Mesenteric fat pad (tissue), 1 donor: Measurements from ENCODE around the gene ATP2B2. TPM values are rescaled to one million over a fixed set of nuclear protein-coding genes. Genes with fewer than 3 reads are reported as not detected.
A peak's percentile ranks its signal among the peaks of the same experiment; 100 is the strongest.

Experiments used
- DNase-seq: peaks from one replicate; pipeline ENCODE4 v3.0.0-alpha.2; 2020; ENCODE audit warnings: low spot score
- total RNA-seq: library from RNA; stranded (reverse); fragmentation: NEBNext Ultra II Directional; extraction: Animal tissue kit (Norgen Biotek cat#: 25700); gene quantifications from one replicate; pipeline ENCODE4 v1.2.1, GENCODE V29; 2021
- donor health status: DM: yes; HTN: yes; CAD: no.

The ATP2B2 gene
- total RNA-seq, 1 donor from 2014 or later, result 0.16 TPM

DNA sequence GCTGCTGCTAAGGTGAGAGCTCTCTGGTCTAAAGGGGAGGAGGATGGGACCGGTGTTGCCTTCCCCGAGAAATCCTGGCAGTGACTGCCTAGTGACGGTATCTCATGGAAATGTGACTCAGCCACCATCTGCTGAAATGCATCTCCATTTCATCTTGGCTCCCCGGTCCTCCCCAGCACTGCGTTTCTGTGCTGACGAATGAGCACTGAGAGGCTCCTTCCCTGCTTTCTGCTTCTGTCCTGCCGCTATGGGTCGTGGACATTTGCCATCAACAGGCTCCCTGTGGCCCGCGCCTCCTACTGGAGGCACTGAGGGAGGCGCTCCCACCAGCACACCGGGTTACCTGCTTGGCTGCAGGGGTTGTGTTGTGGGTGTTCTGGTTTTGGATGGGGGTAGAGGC is 170.9 kb downstream of the ATP2B2 start:
- DNase-seq, result no peak

- DNase-seq, result no peak
These were observed 171.3 kb downstream of the ATP2B2 start for GRCh38 chr3:10334042-10334441.

DNA sequence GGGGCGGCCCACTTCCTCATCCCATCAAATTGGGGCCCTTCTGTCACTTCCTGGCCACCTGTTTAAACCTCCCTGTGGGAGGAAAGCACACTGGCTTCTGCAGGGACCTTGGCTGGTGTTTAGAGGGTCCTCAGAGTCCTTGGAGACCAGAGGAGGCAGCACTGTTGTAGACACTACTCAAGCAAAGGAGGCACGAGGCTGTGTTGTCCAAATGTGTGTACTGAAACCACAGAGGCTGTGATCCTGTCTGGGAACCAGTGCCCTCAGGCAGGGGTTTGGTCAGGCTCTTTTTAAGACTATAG is 172.1 kb downstream of the ATP2B2 start:
- DNase-seq, result no peak

DNA sequence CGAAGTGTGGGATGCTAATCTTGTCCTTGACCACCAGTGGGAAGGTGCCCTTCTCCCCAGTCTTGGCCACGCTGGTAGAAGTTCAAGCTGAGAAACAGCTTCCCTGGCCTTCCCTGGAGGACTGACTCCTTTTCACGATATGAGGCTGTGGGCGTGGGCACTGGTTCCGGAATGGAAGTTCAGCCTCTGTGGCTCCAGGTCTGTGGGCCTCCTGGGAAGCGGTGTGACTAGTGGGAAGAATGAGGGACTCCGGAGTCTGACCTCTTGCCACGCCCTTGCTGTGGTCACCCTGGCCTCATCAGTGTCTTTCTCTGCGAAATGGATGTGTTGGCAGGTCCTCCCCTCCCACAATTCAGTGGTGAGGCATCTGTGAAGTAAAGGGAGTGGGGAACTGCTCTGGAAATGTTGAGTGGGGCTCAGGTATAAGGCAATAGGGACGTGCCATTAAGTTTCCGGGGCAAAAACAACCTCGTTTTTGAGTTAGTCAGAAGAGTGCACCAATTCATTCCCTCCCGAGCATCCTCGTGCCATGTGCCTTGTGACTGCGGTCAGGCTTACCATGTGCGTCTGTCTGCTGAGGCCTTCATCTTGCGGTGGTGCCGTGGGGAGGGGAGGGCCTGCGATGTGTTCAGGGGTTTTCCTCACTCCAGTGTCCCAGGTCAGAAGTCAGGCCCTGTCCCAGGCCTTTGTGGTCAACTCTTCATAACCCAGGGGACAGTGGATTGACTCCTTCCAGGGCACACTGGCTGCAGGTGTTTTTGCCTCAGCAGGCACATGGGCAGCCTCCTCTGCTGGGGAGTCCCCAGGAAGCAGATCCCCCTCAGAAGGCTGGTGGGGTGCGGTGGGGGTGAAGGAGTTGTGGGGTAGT is 172.7 kb downstream of the ATP2B2 start:
- DNase-seq, result no peak

DNA sequence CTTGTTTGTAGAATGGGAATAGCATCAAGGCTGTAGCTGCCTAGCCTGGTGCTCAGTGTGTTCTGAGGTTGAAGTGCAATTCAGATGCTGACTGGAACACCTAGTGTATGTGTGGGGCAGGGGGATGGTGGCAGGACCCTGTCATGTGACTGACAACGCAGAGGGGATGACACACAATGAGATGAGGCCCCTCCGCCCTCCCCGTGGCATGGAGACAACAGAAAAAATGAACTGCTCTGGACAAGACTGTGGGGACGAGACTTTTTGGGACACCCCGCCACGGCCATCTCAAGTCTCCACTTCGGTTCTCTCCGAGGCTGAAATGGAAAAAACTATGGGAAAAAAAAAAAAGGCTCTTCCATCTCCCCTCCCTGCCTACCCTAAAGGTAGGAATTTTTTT is 174.1 kb downstream of the ATP2B2 start:
- DNase-seq, result no peak

DNA sequence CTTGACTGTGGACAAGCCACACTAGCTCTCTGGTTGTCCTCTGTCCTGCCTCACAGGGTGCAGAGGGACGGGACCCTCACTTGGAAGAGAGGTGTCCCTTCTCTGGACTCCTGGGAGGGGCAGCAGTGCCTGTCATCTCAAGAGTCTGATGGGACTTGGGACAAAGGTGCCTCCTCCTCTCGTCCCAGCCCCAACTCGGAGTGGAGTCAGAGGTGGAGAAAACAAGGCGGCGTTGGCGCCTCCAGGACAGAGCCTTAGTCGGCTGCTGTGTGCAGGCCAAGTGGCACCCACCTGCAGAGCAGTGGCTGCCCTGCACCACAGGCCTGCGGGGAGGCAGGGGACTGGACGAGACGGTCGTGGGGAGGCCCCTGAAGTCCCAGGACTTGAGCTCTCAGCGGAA is 175.1 kb downstream of the ATP2B2 start:
- no peak for DNase-seq

GRCh38 chr3:10329495-10330015 is 175.8 kb downstream of the ATP2B2 start:
- no peak for DNase-seq

GRCh38 chr3:10328460-10329071 is 176.8 kb downstream of the ATP2B2 start:
- DNase-seq, result no peak

- DNase-seq, result no peak
These were observed 177.8 kb downstream of the ATP2B2 start for GRCh38 chr3:10327592-10327991.

DNA sequence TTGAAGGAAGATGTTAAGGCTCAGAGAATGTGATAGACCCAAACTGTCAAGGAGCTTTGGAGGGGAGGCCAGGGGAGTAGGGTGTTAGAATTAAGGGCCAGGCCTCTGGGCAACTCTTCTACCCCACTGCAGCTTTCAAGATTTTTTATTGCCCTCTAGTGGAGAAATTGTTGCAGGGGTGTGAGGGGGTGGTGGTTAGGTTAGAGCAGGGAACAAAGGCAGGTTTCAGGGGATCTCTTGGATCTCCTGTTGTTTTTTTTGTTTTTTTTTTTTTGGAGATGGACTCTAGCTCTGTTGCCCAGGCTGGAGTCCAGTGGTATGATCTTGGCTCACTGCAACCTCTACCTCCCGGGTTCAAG is 183.1 kb downstream of the ATP2B2 start:
- no peak for DNase-seq

DNA sequence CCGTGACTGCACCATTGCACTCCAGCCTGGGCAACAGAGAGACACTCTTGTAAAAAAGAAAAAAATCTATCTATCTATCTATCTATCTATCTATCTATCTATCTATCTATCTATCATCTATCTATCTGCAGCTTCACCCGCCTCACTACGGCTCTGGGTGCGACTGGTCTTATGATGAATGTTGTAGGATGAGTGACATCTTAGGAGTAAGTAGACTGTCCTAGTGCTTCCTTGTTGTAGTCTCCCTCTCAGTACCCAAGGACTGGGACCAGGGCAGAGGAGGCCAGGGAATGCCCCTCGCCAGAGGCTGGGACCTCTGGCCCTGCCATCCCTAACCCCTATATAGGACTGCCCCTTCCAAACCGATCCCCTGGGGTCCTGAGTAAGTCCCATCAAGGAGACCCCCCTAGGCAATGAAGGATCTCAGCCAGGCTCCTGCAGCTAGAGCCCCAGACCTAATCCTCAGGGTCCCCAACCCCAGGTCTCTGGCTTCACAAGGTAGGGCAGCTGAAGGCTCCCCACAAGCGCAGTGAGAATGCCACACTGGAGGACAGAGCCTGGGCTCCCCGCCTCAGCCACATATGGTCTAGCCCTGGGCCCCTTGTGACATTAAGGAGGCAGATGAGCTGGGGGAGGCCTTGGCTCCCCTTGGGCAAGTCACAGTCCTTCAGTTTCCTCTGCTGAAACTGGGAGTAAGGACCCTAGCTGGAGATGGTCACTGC is 183.6 kb downstream of the ATP2B2 start:
- no peak for DNase-seq

DNA sequence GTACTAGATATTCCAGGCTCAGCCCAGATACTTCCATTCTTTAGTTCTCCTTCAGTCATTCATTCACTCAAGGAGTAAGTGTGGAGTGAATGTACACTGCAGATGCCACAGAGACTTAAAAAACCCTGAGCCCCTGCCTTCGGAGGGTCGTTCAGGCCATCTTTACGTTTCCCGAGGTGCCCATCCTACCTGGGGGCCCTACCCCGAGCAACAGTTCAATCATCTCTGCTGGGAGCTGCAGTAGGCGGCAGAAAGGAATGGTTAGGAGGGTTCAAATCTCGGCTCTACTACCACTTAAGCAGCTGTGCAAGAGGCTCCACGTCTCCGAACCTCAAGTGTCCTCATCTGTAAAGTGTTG is 185.1 kb downstream of the ATP2B2 start:
- DNase-seq, result no peak

DNA sequence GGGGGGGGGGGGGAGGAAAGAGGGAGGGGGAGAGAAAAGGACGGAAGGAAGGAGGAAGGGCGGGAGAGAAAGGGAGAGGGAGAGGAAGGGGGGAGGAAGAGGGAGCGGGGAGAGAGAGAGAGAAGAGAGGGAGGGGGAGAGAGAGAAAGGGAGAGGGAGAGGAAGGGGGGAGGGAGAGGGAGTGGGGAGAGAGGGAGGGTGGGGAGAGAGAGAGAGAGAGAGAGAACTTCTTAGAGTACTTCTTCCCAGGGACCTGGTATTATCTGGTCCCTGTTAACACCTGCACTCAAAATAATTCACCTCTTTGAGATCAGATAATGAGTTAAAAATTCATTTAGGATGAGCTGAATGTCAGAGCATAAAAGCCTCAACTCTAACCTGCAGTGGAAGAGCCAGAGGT is 185.6 kb downstream of the ATP2B2 start:
- no peak for DNase-seq

- peak; percentile 43 for DNase-seq
These were observed 186.1 kb downstream of the ATP2B2 start for GRCh38 chr3:10319251-10319650.

- no peak for DNase-seq
These were observed 187.4 kb downstream of the ATP2B2 start for GRCh38 chr3:10317961-10318350.

GRCh38 chr3:10317311-10317960 is 187.9 kb downstream of the ATP2B2 start:
- DNase-seq, result no peak

GRCh38 chr3:10315771-10316344 is 189.5 kb downstream of the ATP2B2 start:
- DNase-seq, result peak; percentile 26

GRCh38 chr3:10315101-10315500 is 190.3 kb downstream of the ATP2B2 start:
- DNase-seq, result peak; percentile 37

GRCh38 chr3:10312861-10313260 is 192.5 kb downstream of the ATP2B2 start:
- DNase-seq, result peak; percentile 39

GRCh38 chr3:10312391-10312790 is 193.0 kb downstream of the ATP2B2 start:
- DNase-seq, result no peak

DNA sequence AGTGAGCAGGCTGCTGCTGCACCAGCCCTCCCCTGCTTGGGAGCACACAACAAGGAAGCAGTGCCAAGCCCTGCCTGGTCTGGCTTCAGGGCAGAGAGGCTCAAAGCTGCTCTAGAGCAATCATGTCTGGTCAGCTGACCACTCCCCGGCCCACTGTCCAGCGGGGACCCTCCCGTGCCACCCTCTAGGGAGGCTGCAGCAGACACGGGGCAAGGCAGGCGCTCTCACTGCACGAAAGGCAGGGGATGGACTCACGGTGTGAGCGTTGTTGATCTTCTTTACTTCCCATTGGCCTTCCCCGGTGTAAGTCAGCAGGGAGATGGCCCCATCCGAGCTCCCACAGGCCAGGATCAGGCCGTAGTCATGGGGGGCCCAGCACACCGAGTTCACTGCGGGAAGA is 193.7 kb downstream of the ATP2B2 start:
- peak; percentile 75 for DNase-seq
